HG03139 (cell line): ENCODE results near the gene RFPL2.

Experiments used
- ATAC-seq: cut with Tn5 transposase; IDR thresholded peaks from one replicate; pipeline ENCODE4 v1.9.1; 2021; ENCODE audit not compliant: unreplicated experiment

The RFPL2 gene

DNA sequence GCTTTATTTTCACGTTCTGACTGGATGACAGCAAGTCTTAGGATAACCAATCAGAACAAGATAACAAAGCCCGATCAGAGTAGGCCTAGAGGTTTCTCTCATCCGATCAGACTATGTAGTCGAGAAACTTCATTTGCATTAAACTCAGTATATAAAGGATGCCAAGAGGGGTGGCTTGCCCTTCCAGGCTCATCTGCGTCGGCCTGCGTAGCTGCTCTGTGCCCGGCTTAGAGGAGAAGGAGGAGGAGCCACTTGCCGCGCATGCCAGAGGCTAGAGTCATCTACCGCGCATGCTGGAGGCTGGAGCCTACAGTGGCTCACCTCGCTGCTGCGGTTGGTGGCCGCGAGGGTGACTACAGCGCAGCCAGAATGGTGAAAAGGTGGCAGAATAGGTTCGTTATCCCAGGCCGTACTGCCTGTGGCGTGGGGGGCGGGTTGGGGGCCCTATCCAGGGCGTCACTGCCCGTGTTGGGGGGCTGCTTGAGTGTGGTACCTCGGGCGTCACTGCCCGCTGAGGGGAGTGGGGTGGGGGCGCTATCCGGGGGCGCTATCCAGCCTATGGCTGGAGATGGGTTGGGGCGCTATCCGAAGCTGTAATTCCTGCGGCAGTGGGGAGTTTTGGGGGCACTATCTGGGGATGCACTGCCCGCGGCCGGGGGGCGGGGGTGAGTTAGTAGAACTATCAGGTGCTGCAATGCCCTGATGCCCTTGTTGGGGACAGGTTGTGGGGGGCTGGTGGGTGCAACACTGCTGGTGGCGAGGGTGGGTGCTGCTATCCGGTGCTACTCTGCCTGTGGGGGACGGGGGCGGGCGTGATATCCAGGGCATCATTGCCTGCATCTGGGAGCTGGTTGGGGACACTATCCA is at the start of gene RFPL2:
TSS of gene RFPL2 (minus strand) at position 218 of the 867 bp plus-strand sequence. CDS start 2,622 bp downstream, outside the sequence.
- ATAC-seq: no peak

DNA sequence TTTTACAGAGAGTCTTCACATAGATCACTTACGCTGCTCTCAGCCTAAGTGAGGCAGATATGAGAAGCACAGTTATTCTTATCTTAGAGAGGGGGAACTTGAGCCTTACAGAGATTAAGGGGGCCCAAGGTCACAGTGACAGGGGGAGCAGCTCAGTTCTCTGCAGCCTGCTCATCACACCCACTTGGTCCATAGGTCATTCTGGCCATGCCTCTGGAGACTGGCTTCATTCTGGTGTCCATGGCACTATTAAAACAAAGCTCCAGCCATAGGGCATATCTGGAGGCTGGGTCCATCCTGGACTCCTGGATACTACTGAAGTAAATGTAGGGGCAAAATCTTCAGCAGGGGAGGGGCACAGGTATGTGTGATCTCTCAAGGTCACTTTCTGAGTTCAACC is 44.4 kb upstream of the RFPL2 start:
- no peak for ATAC-seq

DNA sequence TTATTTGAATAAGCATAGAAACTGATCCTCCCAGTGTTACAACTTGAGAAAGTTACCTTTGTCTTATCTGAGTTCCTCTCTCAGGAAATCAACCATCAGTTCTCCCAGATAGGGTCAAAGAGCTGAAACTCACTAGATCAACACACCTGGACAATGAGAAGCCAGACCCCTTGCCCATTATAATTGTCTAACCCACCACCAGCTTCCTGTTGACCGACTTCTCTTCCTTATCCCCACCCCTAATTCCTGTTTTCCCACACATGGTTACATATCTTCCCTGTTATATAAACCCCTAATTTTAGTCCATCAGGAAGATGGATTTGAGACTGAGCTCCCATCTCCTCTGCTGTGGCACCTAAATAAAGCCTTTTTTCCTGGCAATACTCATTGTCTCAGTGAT is 43.4 kb upstream of the RFPL2 start:
- no peak for ATAC-seq

DNA sequence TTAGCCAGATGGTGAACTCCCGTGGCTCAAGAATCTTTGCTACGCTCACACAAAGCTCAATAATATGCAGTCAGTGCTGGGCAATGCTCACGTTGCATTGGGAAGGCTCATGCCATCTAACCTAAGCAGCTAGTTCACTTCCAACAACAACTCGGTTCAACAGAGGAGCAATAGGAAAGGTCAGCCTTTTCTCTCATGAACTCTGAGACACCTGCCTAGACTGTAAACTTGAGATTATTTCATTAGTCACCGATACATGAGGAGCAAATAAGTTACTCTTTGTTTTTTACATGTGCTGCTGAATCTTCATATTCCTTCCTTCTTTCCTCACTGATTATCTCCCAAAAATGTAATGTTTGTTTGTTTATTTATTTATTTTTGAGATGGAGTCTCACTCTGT is 41.3 kb upstream of the RFPL2 start:
- ATAC-seq: no peak

DNA sequence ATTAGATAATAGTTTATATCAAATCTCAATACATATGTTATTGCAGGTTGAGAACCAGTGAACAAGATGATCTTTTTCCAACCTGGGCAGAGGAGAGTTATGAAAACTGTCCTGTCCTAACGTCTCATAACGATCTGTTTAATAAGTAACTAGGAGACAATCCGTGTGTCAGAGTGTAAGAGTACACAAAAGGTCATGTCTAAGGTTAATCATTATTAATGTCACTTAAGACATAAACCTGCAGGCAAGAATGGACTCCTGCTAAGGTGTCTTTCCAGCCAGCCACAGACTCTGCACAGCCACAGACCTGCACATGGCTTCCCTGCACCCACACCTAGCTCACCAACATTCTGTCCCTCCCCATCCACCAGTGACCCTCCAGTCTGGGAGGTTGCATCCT is 40.2 kb upstream of the RFPL2 start:
- ATAC-seq: no peak

DNA sequence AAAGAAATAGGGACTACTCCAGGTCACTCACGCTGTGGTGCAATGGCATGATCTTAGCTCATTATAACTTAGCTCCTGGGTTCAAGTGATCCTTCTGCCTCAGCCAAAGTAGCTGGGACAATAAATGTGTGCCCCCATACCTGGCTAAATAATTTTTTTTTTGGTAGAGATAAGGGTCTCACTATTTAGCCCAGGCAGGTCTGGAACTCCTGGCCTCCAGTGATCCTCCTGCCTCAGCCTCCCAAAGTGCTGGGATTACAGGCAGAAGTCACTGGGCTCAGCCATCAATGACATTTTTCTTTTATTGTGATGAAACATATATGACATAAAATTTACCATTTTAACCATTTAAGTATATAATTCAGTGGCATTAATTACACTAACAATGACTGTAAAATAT is 39.7 kb upstream of the RFPL2 start:
- ATAC-seq: no peak

DNA sequence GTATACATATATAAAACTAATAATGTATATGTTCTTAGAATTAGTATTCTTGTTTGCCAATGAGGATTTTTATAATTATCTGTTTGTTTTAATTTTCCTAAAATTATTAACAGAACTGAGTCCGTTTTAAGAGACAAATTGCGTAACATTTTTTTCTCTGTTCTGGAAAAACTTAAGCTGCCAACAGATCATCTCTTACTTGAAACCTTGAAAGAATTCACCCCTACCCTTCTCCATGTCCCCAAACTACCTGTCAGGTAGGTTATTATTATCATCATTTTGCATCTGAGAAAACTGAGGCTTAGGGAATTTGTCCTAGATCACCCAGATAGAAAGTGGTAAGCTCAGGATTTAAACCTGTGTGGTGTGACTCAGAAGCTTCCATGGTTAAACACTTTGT is 35.6 kb upstream of the RFPL2 start:
- no peak for ATAC-seq

DNA sequence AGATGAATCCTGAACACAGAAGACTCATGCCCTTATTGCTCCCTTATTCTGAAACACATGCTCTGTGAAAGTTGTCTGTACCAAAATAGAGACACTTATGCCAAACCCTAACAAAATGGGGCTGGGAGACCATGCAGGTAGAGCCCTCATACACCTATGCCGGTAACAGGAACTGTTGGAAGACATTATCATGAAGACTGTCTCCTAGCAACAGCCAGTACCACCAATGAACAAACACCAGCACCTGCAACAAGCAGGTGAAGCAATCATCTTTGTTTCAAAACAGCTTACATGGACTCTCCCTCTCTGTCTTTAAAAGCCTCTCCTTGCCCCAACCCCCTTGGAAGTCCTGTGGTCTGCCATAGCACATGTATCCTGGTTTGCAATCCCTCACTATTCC is 33.0 kb upstream of the RFPL2 start:
- no peak for ATAC-seq

DNA sequence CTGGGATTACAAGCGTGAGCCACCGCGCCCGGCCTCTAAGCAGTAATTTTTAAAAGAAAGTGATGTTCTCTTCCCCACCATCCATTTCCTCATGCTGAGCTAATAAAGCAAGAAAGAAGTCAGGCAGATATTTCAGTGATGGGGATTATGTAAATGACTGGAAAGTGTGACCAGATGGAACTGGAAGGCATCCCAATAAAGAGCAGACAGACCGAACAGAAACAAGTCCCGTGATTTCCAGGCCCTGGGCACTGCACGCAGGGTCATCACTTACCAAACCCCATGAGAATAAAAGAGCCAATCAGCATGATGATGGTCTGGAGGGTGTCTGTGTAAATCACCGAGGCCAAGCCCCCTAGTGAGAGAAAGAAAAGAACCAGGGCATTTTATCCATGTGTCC is 32.1 kb upstream of the RFPL2 start:
- no peak for ATAC-seq

DNA sequence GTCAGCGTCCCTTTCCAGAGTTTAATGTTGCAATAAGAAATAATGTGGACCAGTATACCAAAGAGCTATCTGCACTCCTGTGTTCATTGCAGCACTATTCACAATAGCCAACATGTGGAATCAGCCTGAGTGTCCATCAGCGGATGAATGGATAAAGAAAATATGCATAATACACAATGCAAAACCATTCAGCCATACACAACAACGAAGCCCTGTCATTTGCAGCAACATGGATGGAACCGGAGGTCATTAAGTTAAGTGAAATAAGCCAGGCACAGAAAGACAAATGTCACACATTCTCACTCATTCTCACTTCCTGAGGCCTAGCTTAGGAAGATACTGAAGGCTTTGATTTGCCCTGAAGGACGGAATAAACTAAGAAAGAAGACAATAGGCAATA is 28.2 kb upstream of the RFPL2 start:
- ATAC-seq: no peak

DNA sequence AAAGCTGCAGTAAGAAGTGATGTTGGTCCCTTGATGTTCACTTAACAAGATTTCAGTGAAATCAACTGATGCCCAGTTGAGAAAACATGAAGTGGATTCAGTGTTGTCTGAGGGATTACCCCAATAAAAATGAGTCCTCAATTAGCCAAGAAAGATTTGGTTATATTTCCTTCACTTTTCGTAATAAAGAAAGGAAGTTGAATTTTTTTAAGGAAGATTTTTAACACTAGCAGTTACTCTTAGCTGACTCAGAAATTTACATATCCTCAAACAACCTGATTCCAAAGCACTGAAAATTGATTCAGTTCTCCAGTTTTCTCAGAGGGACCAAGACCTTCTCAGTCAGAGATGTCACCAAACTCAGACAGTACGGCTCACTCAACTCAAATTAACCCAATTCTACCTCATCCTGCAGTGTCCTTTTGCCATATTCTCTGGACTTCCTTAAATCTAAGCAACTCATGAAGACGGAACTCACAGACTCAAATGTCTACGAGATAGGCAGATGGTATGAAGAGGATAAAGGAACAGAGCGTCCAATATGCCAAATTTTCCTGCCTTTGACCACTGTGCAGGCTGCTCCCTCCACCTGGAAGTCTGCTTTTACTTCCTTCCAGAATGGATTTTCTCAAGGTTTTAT is 27.4 kb upstream of the RFPL2 start:
- ATAC-seq: no peak

DNA sequence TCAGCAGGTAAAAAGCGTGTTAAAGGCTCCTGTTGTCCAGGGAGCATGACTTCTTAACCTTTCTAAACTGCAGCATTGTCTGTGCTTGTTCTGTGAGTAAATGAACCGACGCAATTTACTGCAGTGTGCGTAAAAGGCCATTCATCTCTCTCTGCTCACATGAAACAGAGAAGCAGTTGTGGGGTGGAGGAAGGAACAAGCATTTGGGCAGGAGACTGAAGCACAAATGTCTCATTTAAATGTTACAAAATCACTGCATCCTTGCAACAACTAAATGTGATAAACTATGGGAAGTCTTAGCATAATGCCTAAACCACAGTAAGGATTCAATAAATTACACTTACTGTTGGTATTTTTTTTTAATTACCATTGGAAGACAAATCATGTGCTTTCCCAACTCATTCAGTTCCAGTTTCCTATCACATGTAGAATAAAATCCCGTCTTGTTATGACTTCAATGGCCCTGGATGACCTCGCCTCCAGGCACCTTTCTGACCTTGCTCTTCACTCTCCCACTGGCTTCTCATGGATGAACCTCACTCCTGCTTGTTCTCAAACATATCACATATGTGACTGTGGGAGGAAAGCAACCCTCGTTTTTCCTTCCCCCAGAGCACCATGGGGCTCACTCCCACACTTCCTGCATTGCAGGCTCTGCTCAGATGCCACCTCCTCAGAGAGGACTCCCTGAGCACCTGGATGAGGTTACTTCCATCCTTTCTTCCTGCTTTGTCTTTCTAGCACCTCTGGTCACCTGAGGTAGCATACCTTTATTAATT is 21.6 kb upstream of the RFPL2 start:
- ATAC-seq: no peak

DNA sequence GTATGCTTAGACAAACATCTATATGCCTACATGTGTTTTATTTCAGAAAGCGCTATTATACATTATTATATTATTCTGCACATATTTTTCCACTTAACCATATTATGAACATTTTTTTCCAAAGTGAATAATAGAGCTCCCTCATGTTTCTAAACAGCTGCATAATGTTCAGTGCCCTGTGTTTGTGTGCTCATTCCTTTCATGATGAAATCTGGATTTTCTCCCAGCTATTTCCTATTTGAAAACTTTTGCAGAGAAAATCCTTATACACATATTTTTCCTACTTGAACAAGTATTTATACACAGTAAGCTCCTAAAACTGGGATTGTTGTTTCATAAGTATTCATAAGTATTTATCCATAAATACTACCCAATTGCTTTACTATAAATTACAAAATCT is 18.1 kb upstream of the RFPL2 start:
- ATAC-seq: no peak

DNA sequence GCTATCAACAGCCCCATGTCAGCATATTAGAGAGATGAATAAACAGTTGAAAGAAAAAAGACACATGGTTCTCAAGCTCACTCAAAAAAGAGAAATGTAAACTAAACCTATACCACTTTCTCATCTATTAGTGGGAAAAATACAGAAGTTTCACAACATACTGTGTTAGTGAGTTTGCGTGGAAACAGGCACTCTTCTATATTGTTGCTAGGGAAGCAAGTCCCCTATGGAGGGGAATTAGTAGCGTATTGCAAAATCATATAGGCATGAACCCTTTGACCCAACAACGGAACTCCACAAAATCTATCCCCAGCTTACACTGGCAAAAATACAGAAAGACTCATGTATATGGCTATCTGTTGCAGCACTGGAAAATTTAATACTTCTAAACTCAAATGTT is 14.2 kb upstream of the RFPL2 start:
- ATAC-seq: no peak

DNA sequence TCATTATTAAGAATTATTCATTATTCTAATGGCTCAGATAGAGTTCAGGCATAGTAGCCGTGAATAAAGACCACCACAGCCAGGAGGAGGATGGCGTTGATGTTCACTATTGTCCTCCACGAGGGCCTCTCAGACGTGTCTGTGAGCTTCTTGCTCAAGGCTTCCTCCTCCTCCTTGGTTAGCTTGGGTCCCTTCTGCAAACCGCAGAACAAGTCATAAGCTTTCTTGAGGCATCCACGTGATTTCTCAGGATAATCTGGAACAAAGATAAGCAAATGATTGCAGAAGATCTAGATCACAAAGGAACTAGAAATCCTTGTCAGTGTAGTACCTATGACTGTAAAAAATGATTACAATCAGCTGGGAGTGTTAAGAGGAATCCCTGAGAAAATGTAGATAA is 13.6 kb upstream of the RFPL2 start:
- ATAC-seq: no peak

DNA sequence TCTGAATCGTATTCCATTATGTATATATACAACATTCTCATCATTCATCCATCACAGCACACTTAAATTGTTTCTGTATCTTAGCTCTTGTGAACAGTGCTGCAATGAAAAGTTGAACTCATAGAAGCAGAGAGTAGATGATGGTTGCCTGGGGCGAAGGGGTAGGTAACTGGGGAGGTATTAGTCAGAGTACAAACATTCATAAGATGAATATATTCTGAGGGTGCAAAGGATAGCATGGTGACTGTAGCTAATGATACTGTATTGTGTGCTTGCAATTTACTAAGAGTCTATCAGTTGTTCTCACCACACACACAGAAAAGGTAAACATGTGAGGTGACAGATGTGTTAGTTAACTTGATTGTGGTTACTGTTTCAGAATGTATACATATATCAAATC is 12.6 kb upstream of the RFPL2 start:
- ATAC-seq: no peak

DNA sequence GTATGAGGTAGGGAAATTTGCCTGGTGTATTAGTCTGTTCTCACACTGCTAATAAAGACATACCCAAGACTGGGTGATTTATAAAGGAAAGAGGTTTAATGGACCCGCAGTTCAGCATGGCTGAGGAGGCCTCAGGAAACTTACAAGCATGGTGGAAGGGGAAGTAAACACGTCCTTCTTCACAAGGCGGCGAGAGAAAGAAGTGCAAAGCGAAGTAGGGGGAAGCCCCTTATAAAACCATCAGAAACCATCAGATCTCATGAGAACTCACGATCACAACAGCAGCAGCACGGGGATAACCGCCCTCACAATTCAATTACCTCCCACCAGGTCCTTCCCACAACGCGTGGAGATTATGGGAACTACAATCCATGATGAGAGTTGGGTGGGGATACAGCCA is 12.0 kb upstream of the RFPL2 start:
- no peak for ATAC-seq

DNA sequence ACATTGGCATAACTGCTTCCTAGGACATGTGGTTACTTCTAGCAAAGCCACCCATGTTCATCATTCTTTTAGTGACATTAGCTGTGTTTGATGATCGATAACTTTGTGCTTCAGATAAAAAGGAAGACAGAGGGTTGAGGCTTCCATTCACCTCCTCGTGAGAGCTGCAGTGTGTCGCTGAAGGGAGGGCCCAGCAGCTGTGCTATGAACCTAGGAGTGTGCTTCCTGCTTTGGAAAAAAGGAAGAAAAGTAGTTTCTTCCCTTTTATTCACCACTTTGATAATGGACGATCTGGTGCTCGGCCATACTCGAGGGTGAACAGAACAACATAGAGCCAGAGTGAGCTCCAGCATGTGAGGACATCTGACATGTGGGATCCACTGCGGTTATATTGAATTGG is 6.1 kb upstream of the RFPL2 start:
- no peak for ATAC-seq

DNA sequence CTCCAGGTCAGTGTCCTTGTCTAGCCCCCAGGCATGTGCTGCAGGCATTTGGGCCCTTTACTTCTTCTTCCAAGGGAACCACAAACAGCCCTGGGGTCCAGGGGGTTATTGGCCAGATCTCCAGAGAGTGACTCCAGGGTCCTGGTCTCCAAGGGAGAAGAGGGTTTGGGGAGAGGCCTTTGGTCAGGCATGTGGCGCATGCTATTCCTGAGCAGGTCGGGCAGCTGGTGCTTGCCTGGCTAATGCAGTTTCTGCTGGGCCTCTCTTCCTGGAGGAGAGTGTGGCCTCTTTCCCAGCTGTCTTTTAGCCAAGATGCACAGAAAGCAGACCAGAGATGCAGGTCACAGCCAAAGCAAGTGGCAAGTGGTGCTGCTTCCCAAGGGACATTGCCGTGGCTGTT is 3.8 kb upstream of the RFPL2 start:
- no peak for ATAC-seq

DNA sequence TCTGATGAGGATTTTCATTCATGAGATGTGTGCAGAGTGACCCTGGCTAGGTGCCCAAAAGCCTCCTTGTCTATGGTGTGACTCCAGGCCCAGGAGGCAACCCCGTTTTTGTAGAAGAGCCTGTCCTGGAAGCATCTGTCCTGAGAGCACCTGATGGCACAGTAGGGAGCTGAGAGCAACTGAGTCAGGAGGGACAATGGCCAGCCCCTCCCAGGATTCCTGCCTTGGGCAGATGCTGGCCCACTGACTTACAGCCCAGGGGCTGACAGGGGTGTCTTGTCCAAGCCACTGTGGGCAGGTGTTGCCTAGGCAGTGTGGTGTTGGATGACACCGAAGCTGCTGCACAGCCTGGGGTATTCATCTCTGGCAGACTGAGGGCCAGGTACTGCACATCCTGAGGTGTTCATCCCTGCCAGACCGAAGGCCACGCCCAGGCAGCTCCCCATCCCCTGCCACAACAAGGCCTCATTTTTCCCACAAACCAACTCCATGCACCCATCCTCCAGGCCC is 3.2 kb upstream of the RFPL2 start:
- ATAC-seq: no peak
